ENCODE data around the gene MOSPD2.

The MOSPD2 gene

GRCh38 chrX:14920196-14920595, 47.0 kb downstream of the MOSPD2 start:
- DNase-seq (ENCODE audit: low read depth), result no peak
- no peak for TF ChIP-seq CTCF (IDR thresholded peaks at IDR 0.05; ENCODE audit: insufficient read depth, low read depth, low read length, missing control alignments)
- no peak overlapping the region for H3K4me3 ChIP-seq (ENCODE audit: low read depth, low read length)

DNA sequence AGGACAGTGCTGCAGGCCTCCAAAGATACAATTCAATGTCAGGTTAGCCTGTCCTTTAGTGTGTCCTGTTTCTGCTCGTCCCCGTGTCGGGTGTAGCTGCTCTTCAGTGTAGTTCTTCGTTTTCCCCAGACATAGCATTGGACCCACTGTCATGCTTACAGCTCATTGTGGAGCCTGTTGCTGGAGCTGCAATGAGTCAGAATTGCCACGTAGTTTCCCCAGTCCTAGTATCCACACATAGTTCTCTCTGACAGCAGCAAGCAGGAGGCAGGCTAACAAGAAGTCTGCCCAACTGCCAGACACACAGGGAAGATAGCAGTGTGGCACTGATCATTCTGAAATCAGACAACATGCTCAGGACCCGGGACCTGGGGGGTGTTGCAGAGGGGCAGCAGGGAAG, 49.2 kb downstream of the MOSPD2 start:
- no peak overlapping the region for H3K4me3 ChIP-seq (ENCODE audit: low read depth, low read length)
- no peak for DNase-seq (ENCODE audit: low read depth)
- TF ChIP-seq CTCF (IDR thresholded peaks at IDR 0.05; ENCODE audit: insufficient read depth, low read depth, low read length, missing control alignments), result no peak

GRCh38 chrX:14923761-14924160, 50.5 kb downstream of the MOSPD2 start:
- no peak for TF ChIP-seq CTCF (IDR thresholded peaks at IDR 0.05; ENCODE audit: insufficient read depth, low read depth, low read length, missing control alignments)
- DNase-seq (ENCODE audit: low read depth), result no peak
- H3K4me3 ChIP-seq (ENCODE audit: low read depth, low read length), result no peak overlapping the region

GRCh38 chrX:14926471-14926870, 53.2 kb downstream of the MOSPD2 start:
- no peak for TF ChIP-seq CTCF (IDR thresholded peaks at IDR 0.05; ENCODE audit: insufficient read depth, low read depth, low read length, missing control alignments)

GRCh38 chrX:14927401-14927800, 54.2 kb downstream of the MOSPD2 start:
- DNase-seq (ENCODE audit: low read depth), result no peak
- H3K4me3 ChIP-seq (ENCODE audit: low read depth, low read length), result no peak overlapping the region
- no peak for TF ChIP-seq CTCF (IDR thresholded peaks at IDR 0.05; ENCODE audit: insufficient read depth, low read depth, low read length, missing control alignments)

More at GRCh38 chrX:14926471-14926870, 53.2 kb downstream of the MOSPD2 start:
- DNase-seq (ENCODE audit: low read depth), result no peak
- H3K4me3 ChIP-seq (ENCODE audit: low read depth, low read length), result no peak overlapping the region

GRCh38 chrX:14930663-14931062, 57.4 kb downstream of the MOSPD2 start:
- no peak for TF ChIP-seq CTCF (IDR thresholded peaks at IDR 0.05; ENCODE audit: insufficient read depth, low read depth, low read length, missing control alignments)
- H3K4me3 ChIP-seq (ENCODE audit: low read depth, low read length), result no peak overlapping the region
- DNase-seq (ENCODE audit: low read depth), result no peak

DNA sequence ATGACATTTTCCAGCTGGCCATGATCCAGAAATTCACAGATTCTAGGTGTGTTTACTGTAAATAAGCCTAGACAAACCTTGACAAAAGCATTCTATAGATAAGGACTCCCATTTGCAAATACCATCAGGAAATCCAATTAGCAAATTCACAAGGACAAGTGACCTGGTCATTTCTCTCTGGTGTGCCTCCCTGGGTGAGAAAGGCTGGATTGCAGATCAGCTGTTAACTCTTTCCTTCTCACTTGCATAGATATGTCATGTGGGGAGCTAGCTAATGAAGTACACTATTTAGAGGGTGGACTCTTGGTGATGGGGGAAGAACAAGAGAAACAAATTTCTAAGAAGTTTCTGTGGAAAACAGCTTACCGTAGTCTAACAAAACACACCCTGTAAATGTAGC, 58.9 kb downstream of the MOSPD2 start:
- no peak overlapping the region for H3K4me3 ChIP-seq (ENCODE audit: low read depth, low read length)
- no peak for DNase-seq (ENCODE audit: low read depth)
- TF ChIP-seq CTCF (IDR thresholded peaks at IDR 0.05; ENCODE audit: insufficient read depth, low read depth, low read length, missing control alignments), result no peak

All from GM12865 (cell line).